HG03064 (cell line): ENCODE results near the gene ADCY10.

ENCODE experiments used
- ATAC-seq: cut with Tn5 transposase; IDR thresholded peaks from one replicate; pipeline ENCODE4 v1.9.1; 2021; ENCODE audit warnings: low read depth; ENCODE audit not compliant: unreplicated experiment

Gene ADCY10

GRCh38 chr1:167790117-167790516 lies 123.8 kb downstream of the ADCY10 start:
- no peak for ATAC-seq

GRCh38 chr1:167789501-167789900 lies 124.4 kb downstream of the ADCY10 start:
- ATAC-seq: no peak

DNA sequence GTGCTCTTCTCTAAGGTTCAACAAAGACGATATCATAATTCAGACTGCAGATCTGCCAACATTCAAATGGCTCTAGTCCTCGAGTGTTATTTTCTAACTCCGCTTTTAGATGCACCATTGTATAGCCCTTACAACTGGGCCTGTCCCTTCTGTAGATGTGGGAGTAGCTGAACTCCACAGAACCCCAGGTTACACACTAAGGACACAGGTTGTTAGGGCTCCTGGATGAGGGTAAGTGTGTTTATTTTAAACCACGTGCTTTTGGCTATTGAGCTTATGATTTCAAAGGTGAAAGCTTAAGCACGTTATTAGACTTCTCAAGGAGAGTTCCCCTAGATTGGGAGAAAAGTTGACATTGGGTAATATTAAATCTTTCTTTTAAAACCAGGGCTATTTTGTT lies 127.4 kb downstream of the ADCY10 start:
- ATAC-seq: no peak

DNA sequence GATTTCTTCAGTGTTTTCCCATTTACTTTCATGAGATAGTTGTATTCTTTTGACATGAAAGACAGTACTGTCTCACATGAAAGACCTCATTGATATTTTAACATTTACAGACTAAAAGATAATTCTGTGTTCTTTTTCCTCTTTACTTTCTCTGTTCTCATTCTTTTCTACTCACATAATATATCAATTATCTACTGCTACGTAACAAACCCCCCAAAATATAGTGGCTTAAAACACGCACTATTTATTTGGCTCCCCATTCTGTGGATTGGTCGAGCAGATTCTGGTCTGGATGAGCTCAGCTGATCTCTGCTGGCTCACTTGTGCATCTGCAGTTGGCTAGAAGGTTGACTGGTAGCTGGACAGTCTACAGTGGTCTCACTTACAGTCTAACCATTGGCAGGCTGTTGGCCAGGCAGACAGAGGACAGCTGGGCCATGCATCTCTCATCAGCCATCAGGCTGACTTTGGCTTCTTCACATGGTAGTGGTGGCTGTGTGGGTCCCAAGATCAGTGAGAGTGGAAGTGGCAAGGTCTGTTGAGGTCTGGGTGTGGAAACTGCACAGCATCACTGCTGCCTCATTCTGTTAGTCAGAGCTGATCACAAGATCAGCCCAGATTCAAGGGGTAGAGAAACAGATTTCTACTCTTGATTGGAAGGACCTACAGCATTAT lies 128.9 kb downstream of the ADCY10 start:
- ATAC-seq: no peak

GRCh38 chr1:167782946-167783345 lies 131.0 kb downstream of the ADCY10 start:
- no peak for ATAC-seq

GRCh38 chr1:167781558-167781957 lies 132.4 kb downstream of the ADCY10 start:
- ATAC-seq: no peak

- no peak for ATAC-seq
These were observed 136.7 kb downstream of the ADCY10 start for GRCh38 chr1:167777269-167777650.

DNA sequence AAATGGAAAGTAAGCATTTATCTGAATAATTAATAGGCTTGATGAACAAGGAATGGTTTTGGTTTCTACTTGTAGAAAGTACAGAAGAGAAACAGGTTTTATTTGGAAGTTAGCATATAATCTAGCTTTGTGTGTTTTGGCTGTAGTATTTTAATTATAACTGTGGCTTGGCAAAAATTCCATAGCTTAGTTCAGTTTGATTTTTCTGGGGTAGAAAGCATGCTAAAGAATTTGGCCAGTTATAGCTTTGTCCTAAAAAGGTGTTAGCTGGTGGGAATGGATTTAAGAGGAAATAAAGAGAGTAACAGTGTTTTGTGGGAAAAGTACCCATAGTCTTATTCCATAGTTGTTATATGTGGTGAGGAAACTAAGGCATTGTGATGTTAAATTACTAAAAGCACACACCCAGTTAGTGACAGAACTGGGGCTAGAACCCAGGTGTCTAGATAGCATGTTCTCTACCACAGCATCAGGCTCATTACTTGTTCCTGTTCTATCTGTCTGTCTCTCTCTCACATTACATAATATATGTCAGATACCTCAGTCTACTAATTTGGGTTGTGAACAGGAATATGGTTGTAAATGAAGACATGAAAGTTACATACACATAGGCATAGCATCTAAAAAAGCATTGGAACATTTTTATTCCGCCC lies 137.2 kb downstream of the ADCY10 start:
- no peak for ATAC-seq

DNA sequence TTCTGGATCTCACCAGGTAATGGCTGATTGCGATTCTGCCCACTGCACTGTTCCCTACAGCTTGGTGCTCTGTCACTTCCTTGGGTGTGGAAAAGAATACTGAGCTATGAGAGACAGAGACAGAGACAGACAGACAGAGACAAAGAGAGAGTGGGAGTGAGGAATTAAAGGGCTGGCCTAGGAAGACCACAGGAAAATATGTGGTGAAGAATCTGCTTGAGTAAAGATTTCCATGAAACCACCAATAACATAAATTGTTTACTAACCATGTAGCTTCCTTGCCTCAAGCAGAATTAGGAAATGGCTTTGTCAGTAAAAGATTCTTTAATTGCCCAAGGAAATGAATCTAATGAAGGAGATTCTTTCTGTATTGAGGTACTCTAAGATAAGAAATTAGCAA lies 137.8 kb downstream of the ADCY10 start:
- ATAC-seq: no peak

GRCh38 chr1:167775178-167775577 lies 138.8 kb downstream of the ADCY10 start:
- no peak for ATAC-seq

DNA sequence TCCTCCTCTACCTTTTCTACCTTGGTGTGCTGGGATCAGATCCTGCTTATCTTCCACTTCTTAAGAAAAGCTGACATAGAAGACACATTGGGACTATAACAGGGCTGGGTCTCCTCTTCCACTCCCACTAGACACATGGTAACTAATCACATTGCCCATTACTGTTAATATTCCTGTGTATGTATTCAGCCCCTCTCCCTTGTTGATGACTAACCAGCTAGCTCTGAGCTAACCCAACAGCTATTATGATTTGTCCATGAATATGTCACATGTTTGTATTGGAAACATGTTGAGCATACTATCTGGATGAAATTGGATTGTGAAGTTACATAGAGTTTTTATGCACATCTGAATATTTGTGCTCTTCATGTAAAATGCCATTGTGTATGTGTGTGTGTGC lies 139.2 kb downstream of the ADCY10 start:
- no peak for ATAC-seq

DNA sequence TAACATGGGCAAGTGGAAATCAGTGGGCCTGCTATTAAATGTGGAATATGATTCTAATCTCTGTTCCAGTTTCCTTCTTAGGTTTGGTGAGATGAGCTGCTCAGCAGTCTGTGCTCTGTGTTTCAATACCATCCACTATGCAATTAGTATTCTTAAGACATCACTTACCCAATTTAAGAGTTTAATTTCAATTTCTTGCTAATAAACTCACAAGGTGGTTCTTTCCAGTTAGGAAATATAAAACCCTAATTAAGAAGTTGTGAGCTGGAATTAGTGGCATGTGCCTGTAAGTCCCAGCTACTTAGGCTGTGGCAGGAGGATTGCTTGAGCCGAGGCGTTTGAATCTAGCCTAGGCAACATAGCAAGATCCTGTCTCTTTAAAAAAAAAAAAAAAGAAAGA lies 140.4 kb downstream of the ADCY10 start:
- no peak for ATAC-seq

- no peak for ATAC-seq
These were observed 141.5 kb downstream of the ADCY10 start for GRCh38 chr1:167772436-167772835.

- no peak for ATAC-seq
These were observed 143.8 kb downstream of the ADCY10 start for GRCh38 chr1:167770127-167770526.

GRCh38 chr1:167767761-167768160 lies 146.2 kb downstream of the ADCY10 start:
- no peak for ATAC-seq

DNA sequence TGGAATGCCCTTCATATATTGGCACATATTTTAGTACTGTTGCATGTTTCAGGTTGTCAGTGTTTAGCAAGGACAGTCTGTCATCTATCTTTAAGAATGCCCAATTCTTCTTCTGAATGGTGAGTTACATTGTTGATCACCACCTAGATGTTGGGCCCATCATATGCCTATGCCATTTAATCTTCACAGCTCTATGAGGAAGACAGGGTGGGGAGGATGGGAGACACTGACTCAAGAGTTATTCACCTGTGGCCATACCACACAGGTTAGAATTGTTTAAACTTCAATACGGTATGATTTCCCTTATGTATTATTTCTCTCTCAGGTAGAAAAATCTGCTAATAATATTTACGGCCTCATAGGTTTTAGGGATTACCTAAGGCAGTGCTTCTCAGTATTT lies 147.4 kb downstream of the ADCY10 start:
- no peak for ATAC-seq

GRCh38 chr1:167765496-167765895 lies 148.4 kb downstream of the ADCY10 start:
- no peak for ATAC-seq

GRCh38 chr1:167764458-167765330 lies 149.2 kb downstream of the ADCY10 start:
- no peak for ATAC-seq

- no peak for ATAC-seq
These were observed 150.3 kb downstream of the ADCY10 start for GRCh38 chr1:167763525-167764220.

DNA sequence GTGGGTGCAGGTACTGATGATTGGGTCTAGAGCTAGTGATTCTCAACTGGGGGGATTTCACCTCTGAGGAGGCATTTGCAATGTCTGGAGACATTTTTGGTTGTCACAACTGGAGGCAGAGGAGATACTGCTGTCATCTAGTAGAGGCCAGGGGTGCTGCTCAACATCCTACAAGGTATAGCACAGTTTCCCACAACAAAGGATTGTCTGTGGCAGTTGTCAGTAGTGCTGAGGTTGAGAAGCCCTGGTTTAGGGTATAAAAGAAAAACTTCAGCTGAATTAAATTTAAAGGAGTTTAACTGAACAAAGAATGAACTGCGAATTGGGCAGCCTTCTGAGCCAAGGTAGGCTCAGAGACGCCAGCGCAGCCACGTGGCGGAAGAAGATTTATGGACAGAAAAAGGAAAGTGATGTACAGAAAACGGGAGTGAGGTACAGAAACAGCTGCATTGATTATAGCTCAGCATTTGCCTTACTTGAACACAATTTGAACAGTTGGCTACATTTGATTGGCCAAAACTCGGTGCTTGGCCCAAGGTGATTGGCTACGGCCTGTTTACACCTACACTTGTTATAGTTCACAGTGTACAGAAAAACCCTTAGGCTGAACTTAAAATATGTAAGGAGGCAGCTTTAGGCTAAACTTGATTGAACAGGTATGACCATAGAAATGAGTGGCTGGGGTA lies 151.7 kb downstream of the ADCY10 start:
- no peak for ATAC-seq
